Measurements from ENCODE around the gene CAMTA1.

GRCh38 chr1:7592120-7592798 lies 807.0 kb downstream of the CAMTA1 start:
- TF ChIP-seq EZH2 (IDR thresholded peaks at IDR 0.05; ENCODE audit: borderline replicate concordance, insufficient read depth, low read length, poor library complexity, severe bottlenecking) (no peak), CTCF (IDR thresholded peaks at IDR 0.05; ENCODE audit: poor library complexity, severe bottlenecking) (no peak), RAD21 (conservative IDR thresholded peaks at IDR 0.05) (no peak), POLR2AphosphoS5 (IDR thresholded peaks at IDR 0.05) (no peak), MXI1 (conservative IDR thresholded peaks at IDR 0.05; ENCODE audit: poor library complexity, severe bottlenecking) (no peak)

Data from neural cell (in vitro differentiated cells).